Keratinocyte (primary cell): Measurements from ENCODE around the gene HACE1. TPM values are rescaled to one million over a fixed set of nuclear protein-coding genes. Genes with fewer than 3 reads are reported as not detected.
"Not testable (repeated sequence)": the region's sequence is repeated elsewhere in the genome, so short reads cannot be mapped to it uniquely, and the experiment has no call there.

ENCODE experiments used
- DNase-seq: peaks from one replicate; pipeline ENCODE4 v3.0.0-alpha.2; 2011; ENCODE audit warnings: low read depth, missing footprints, low spot score
- FAIRE-seq: peaks from 2 replicates; lab custom pipeline; 2011; peaks lifted over from hg19 to GRCh38; lab: Jason Lieb, UNC
- H2AFZ ChIP-seq: 2 replicates; pipeline ENCODE4 v1.6.0; 2012; ENCODE audit warnings: low read length, control low read depth, inconsistent platforms; ENCODE audit not compliant: control insufficient read depth
- H3K27ac ChIP-seq: 2 replicates; pipeline ENCODE4 v1.5.1; 2011; ENCODE audit warnings: low read length; ENCODE audit not compliant: control insufficient read depth, insufficient read depth
- H3K27me3 ChIP-seq: 3 replicates; pipeline ENCODE4 v1.6.0; 2011; ENCODE audit warnings: low read length; ENCODE audit not compliant: control insufficient read depth, insufficient read depth; ENCODE audit errors: extremely low read depth
- H3K36me3 ChIP-seq, 2 experiments: 2 replicates in 1 of 2; 3 replicates in 1 of 2; pipeline ENCODE4 v1.5.1; 2011; ENCODE audit warnings: low read length in 2 of 2, mild to moderate bottlenecking in 1 of 2; ENCODE audit not compliant: control insufficient read depth in 2 of 2, insufficient read depth in 2 of 2; ENCODE audit errors: extremely low read depth in 1 of 2
- H3K4me1 ChIP-seq: 3 replicates; pipeline ENCODE4 v1.5.1; 2011; ENCODE audit warnings: low read length; ENCODE audit not compliant: control insufficient read depth, insufficient read depth; ENCODE audit errors: extremely low read depth
- H3K4me2 ChIP-seq: 3 replicates; pipeline ENCODE4 v1.6.0; 2011; ENCODE audit warnings: low read depth, low read length; ENCODE audit not compliant: control insufficient read depth, insufficient read depth; ENCODE audit errors: extremely low read depth
- H3K4me3 ChIP-seq, 3 experiments: fragments of 200-600 bp in 1 of 3; sonication (generic) in 1 of 3; 2 replicates in 2 of 3; 3 replicates in 1 of 3; pipeline ENCODE4 v1.5.1; 2011 to 2016; ENCODE audit warnings: low read length in 3 of 3, mild to moderate bottlenecking in 3 of 3, control low read depth in 2 of 3, inconsistent platforms in 1 of 3, low read depth in 1 of 3, mixed read lengths in 1 of 3, mixed run types in 1 of 3, moderate library complexity in 1 of 3; ENCODE audit not compliant: control insufficient read depth in 2 of 3, insufficient read depth in 2 of 3; ENCODE audit errors: extremely low read depth in 1 of 3
- H3K79me2 ChIP-seq: 2 replicates; pipeline ENCODE4 v1.6.0; 2012; ENCODE audit warnings: low read length; ENCODE audit not compliant: control insufficient read depth, insufficient read depth
- H3K9ac ChIP-seq: 3 replicates; pipeline ENCODE4 v1.6.0; 2011; ENCODE audit warnings: low read length; ENCODE audit not compliant: control insufficient read depth, insufficient read depth; ENCODE audit errors: extremely low read depth
- H3K9me1 ChIP-seq: 3 replicates; pipeline ENCODE4 v1.6.0; 2011; ENCODE audit warnings: low read length; ENCODE audit not compliant: control insufficient read depth, insufficient read depth; ENCODE audit errors: extremely low read depth
- H3K9me3 ChIP-seq: 2 replicates; pipeline ENCODE4 v1.5.1; 2012; ENCODE audit warnings: low read depth, low read length; ENCODE audit not compliant: control insufficient read depth
- H4K20me1 ChIP-seq: 3 replicates; pipeline ENCODE4 v1.6.0; 2011; ENCODE audit warnings: low read length; ENCODE audit not compliant: control insufficient read depth, insufficient read depth; ENCODE audit errors: extremely low read depth
- EZH2 ChIP-seq: IDR thresholded peaks from one replicate; pipeline ENCODE4 v1.6.1; 2012; ENCODE audit warnings: inconsistent platforms, mild to moderate bottlenecking, low read length, moderate library complexity
- dilution Hi-C: fragments of 300-500 bp; cut with MboI; formaldehyde crosslinking; loops from one replicate; pipeline ENCODE4 v1.7.0; 2020; ENCODE audit warnings: low sequenced_read_pairs; ENCODE audit not compliant: extremely low pct_ligation_motif_present
- polyA plus RNA-seq, 5 experiments: library from polyadenylated mRNA; depleted of rRNA in 3 of 5; stranded (reverse) in 3 of 5; stranded (forward) in 1 of 5; unstranded in 1 of 5; fragments of >200 nt; gene quantifications; 1 replicate in 1 of 5; 2 replicates in 3 of 5; 3 replicates in 1 of 5; pipeline versions ENCODE4 v1.2.1 to v1.2.3, GENCODE V29; 2011 to 2012; ENCODE audit warnings: missing spikeins in 2 of 5, low read depth in 1 of 5, low replicate concordance in 1 of 5
- TF ChIP-seq, protein P1 (sequence below), 3 experiments: IDR thresholded peaks in 1 of 3; conservative IDR thresholded peaks in 1 of 3; optimal IDR thresholded peaks in 1 of 3; 2 replicates in 2 of 3; 3 replicates in 1 of 3; pipeline versions ENCODE3 to v1.5.1; 2011; ENCODE audit warnings: low read length in 3 of 3, mild to moderate bottlenecking in 3 of 3, moderate library complexity in 2 of 3, control low read depth in 1 of 3, inconsistent platforms in 1 of 3; ENCODE audit not compliant: insufficient read depth in 2 of 3; ENCODE audit errors: extremely low read depth in 1 of 3

HACE1 gene
- polyA plus RNA-seq, 1 donor (not counting 4 experiments of a cell fraction or from before 2014, with no cell fraction given), result 7.4 TPM

DNA sequence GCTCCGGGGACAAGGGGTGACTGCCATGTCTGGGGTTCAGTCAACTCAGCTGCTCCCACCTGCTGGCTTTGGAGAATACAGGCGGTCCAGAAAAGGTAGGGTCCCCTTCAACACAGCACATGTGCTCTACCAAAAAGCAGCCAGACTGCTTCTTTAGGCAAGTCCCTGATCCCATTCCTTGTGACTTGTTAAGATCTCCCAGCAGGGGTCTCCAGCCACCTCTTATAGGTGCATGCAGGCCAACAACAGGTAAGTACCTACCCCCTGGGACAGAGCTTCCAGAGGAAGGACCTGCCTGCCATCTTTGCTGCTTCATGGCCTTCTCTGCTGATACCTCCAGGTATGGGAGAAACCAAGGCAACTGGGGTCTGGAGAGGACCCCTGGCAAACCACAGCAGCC is 106.5 kb downstream of the HACE1 start:
- H3K9me3 ChIP-seq, result no peaks in the 10 kb centered on the region
- H3K27me3 ChIP-seq, result no peaks in the 10 kb centered on the region
- H3K4me1 ChIP-seq, result no peaks in the 10 kb centered on the region
- TF ChIP-seq, protein P1, sequence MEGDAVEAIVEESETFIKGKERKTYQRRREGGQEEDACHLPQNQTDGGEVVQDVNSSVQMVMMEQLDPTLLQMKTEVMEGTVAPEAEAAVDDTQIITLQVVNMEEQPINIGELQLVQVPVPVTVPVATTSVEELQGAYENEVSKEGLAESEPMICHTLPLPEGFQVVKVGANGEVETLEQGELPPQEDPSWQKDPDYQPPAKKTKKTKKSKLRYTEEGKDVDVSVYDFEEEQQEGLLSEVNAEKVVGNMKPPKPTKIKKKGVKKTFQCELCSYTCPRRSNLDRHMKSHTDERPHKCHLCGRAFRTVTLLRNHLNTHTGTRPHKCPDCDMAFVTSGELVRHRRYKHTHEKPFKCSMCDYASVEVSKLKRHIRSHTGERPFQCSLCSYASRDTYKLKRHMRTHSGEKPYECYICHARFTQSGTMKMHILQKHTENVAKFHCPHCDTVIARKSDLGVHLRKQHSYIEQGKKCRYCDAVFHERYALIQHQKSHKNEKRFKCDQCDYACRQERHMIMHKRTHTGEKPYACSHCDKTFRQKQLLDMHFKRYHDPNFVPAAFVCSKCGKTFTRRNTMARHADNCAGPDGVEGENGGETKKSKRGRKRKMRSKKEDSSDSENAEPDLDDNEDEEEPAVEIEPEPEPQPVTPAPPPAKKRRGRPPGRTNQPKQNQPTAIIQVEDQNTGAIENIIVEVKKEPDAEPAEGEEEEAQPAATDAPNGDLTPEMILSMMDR (optimal IDR thresholded peaks at IDR 0.05 in 1 of 3, IDR thresholded peaks at IDR 0.05 in 1 of 3, conservative IDR thresholded peaks at IDR 0.05 in 1 of 3; ENCODE audit: extremely low read depth in 1 of 3, insufficient read depth in 2 of 3, low read length in 3 of 3), result no peak
- no peak for TF ChIP-seq EZH2
- DNase-seq, result no peak
- H3K9me1 ChIP-seq, result no peaks in the 10 kb centered on the region
- H4K20me1 ChIP-seq, result no peaks in the 10 kb centered on the region
- no peak overlapping the region for H2AFZ ChIP-seq
- no peaks in the 10 kb centered on the region for H3K79me2 ChIP-seq
- H3K4me2 ChIP-seq, result no peak overlapping the region
- no peaks in the 10 kb centered on the region for H3K36me3 ChIP-seq
- no peak for FAIRE-seq
- H3K4me3 ChIP-seq, result no peak overlapping the region
- H3K27ac ChIP-seq, result no peak overlapping the region
- H3K9ac ChIP-seq, result no peak overlapping the region
- dilution Hi-C loops, result no loop called here

DNA sequence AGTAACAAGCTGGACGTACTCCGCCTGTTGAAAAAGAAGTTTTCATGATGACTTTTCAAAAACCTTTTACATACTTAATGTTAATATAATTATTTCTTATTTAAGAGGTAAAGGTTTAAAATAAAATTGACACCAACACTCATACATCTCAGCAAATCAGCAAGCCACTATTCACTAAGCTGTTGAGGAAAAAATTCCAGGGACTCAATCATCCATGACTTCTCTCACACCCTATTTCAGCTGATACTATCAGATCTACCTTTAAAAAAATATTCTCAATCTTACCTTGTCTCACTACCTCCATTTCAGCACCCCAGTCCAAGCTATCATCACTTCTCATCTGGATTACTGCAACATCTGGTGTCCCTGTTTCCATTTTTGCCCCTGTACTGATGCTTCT is 109.3 kb downstream of the HACE1 start:
- H2AFZ ChIP-seq, result no peak overlapping the region
- H3K9me3 ChIP-seq, result no peaks in the 10 kb centered on the region
- H3K79me2 ChIP-seq, result no peaks in the 10 kb centered on the region
- no peak for TF ChIP-seq EZH2
- TF ChIP-seq, protein P1 (optimal IDR thresholded peaks at IDR 0.05 in 1 of 3, IDR thresholded peaks at IDR 0.05 in 1 of 3, conservative IDR thresholded peaks at IDR 0.05 in 1 of 3; ENCODE audit: extremely low read depth in 1 of 3, insufficient read depth in 2 of 3, low read length in 3 of 3), result no peak
- FAIRE-seq (no peak), DNase-seq (no peak)
- no peaks in the 10 kb centered on the region for H4K20me1 ChIP-seq
- no peaks in the 10 kb centered on the region for H3K27me3 ChIP-seq
- no peak overlapping the region for H3K9ac ChIP-seq
- no peaks in the 10 kb centered on the region for H3K36me3 ChIP-seq
- no peaks in the 10 kb centered on the region for H3K4me1 ChIP-seq
- H3K4me2 ChIP-seq, result no peak overlapping the region
- H3K4me3 ChIP-seq, result no peak overlapping the region
- H3K9me1 ChIP-seq, result no peaks in the 10 kb centered on the region
- dilution Hi-C loops, result no loop called here
- H3K27ac ChIP-seq, result no peak overlapping the region

DNA sequence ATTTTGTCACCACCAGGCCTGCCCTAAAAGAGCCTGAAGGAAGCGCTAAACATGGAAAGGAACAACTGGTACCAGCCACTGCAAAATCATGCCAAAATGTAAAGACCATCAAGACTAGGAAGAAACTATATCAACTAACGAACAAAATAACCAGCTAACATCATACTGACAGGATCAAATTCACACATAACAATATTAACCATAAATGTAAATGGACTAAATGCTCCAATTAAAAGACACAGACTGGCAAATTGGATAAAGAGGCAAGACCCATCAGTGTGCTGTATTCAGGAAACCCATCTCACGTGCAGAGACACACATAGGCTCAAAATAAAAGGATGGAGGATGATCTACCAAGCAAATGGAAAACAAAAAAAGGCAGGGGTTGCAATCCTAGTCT is 120.6 kb downstream of the HACE1 start:
- FAIRE-seq, H3K79me2 ChIP-seq, H3K9me1 ChIP-seq, dilution Hi-C loops, H3K27ac ChIP-seq, H2AFZ ChIP-seq, DNase-seq, H3K4me2 ChIP-seq, H3K27me3 ChIP-seq, H3K4me3 ChIP-seq, H3K9ac ChIP-seq, H3K4me1 ChIP-seq, H3K9me3 ChIP-seq, H3K36me3 ChIP-seq, H4K20me1 ChIP-seq: not testable (repeated sequence)

DNA sequence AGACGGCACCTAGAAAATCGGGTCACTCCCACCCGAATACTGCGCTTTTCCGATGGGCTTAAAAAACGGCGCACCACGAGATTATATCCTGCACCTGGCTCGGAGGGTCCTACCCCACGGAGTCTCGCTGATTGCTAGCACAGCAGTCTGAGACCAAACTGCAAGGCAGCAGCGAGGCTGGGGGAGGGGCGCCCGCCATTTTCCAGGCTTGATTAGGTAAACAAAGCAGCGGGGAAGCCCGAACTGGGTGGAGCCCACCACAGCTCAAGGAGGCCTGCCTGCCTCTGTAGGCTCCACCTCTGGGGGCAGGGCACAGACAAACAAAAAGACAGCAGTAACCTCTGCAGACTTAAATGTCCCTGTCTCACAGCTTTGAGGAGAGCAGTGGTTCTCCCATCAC is 122.2 kb downstream of the HACE1 start:
- not testable (repeated sequence) for FAIRE-seq

More for the DNA sequence above, 122.2 kb downstream of the HACE1 start:
- dilution Hi-C loops, H3K27ac ChIP-seq, H3K9me1 ChIP-seq, H4K20me1 ChIP-seq, H3K9ac ChIP-seq, H3K9me3 ChIP-seq, DNase-seq, H2AFZ ChIP-seq, H3K27me3 ChIP-seq, H3K36me3 ChIP-seq, H3K4me1 ChIP-seq, H3K4me3 ChIP-seq, H3K4me2 ChIP-seq, H3K79me2 ChIP-seq: not testable (repeated sequence)
